ENCODE results near the gene EPS8. TPM values are rescaled to one million over a fixed set of nuclear protein-coding genes. Genes with fewer than 3 reads are reported as not detected.

EPS8 gene
- polyA plus RNA-seq, 1 donor (not counting 4 experiments of a cell fraction or from before 2014, with no cell fraction given): 4.0 TPM

DNA sequence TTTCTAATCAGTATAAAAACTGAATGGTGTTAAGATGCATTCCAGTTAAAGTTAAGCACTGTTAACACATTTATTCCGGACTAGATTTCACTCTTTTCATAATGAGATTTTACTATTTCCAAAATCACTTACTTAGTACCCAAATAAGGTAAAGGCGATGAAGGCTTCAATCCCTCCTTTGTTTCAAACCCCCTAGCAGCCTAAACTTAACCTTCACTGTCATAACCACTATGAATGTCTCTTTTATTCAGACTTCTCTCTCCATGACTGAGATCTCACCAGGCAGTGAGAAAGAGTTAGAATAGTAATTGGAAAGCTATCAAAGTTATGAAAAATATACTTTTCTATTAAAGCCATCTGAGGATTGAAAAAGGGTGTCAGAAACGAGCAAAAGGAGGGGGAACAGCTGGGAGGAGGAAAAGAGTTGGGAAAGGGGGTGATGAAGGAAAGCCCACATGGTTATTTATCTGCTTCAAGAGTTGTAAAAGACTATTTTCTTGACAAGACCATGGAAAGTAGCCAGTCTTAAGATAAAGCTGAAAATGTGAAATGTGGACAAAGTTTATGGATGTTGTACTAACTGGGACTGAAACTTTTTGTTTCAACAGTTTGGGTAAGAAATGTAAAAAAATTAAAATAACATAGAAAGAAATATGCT is 11.7 kb downstream of the EPS8 start:
- Histone ChIP-seq H3K4me2 (ENCODE audit: control insufficient read depth, extremely low read depth, insufficient read depth, low read depth, low read length) (no peak overlapping the region), H2AFZ (ENCODE audit: control insufficient read depth, low read length) (no peak overlapping the region), H3K36me3 (ENCODE audit: control insufficient read depth in 2 of 2, extremely low read depth in 1 of 2, insufficient read depth in 2 of 2, low read length in 2 of 2) (no peaks in the 10 kb centered on the region), H3K27me3 (ENCODE audit: control insufficient read depth, extremely low read depth, insufficient read depth, low read length) (no peaks in the 10 kb centered on the region), H4K20me1 (ENCODE audit: control insufficient read depth, extremely low read depth, insufficient read depth, low read length) (no peaks in the 10 kb centered on the region), H3K79me2 (ENCODE audit: control insufficient read depth, insufficient read depth, low read length) (no peaks in the 10 kb centered on the region), H3K27ac (ENCODE audit: control insufficient read depth, insufficient read depth, low read length) (no peak overlapping the region), H3K9me1 (ENCODE audit: control insufficient read depth, extremely low read depth, insufficient read depth, low read length) (no peaks in the 10 kb centered on the region), H3K9me3 (ENCODE audit: control insufficient read depth, low read depth, low read length) (no peaks in the 10 kb centered on the region), H3K4me3 (ENCODE audit: control insufficient read depth in 2 of 3, extremely low read depth in 1 of 3, insufficient read depth in 2 of 3, low read depth in 1 of 3, low read length in 3 of 3) (no peak overlapping the region), H3K4me1 (ENCODE audit: control insufficient read depth, extremely low read depth, insufficient read depth, low read length) (no peaks in the 10 kb centered on the region), H3K9ac (ENCODE audit: control insufficient read depth, extremely low read depth, insufficient read depth, low read length) (no peak overlapping the region)
- FAIRE-seq (no peak), DNase-seq (ENCODE audit: low read depth, low spot score) (no peak)
- dilution Hi-C loops (cut with MboI; ENCODE audit: extremely low pct_ligation_motif_present, low sequenced_read_pairs): no loop called here
- TF ChIP-seq, protein P1, sequence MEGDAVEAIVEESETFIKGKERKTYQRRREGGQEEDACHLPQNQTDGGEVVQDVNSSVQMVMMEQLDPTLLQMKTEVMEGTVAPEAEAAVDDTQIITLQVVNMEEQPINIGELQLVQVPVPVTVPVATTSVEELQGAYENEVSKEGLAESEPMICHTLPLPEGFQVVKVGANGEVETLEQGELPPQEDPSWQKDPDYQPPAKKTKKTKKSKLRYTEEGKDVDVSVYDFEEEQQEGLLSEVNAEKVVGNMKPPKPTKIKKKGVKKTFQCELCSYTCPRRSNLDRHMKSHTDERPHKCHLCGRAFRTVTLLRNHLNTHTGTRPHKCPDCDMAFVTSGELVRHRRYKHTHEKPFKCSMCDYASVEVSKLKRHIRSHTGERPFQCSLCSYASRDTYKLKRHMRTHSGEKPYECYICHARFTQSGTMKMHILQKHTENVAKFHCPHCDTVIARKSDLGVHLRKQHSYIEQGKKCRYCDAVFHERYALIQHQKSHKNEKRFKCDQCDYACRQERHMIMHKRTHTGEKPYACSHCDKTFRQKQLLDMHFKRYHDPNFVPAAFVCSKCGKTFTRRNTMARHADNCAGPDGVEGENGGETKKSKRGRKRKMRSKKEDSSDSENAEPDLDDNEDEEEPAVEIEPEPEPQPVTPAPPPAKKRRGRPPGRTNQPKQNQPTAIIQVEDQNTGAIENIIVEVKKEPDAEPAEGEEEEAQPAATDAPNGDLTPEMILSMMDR (optimal IDR thresholded peaks at IDR 0.05 in 1 of 3, IDR thresholded peaks at IDR 0.05 in 1 of 3, conservative IDR thresholded peaks at IDR 0.05 in 1 of 3; ENCODE audit: extremely low read depth in 1 of 3, insufficient read depth in 2 of 3, low read length in 3 of 3): no peak
- no peak for TF ChIP-seq EZH2 (IDR thresholded peaks at IDR 0.05; ENCODE audit: low read length)

DNA sequence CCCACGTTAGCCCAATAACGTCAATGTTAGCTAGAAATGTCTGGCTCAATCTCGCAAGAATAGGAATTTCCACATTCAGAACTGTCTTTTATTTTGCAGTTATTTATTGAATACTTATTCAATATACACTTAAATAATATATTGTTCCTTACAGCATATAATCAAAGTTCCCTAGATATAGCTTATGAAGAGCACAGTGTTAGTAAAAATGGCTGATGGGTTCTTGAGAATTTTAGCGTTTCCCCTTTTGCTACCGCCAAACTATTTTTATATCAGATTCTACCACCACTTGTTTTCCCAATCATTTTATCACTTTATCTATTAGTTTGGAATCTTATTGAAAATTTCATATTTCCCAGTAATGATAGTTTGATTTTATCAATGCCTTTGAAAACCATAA is 12.7 kb downstream of the EPS8 start:
- H2AFZ ChIP-seq (ENCODE audit: control insufficient read depth, low read length): no peak overlapping the region
- no peak overlapping the region for H3K4me2 ChIP-seq (ENCODE audit: control insufficient read depth, extremely low read depth, insufficient read depth, low read depth, low read length)
- dilution Hi-C loops (cut with MboI; ENCODE audit: extremely low pct_ligation_motif_present, low sequenced_read_pairs): no loop called here
- no peaks in the 10 kb centered on the region for H4K20me1 ChIP-seq (ENCODE audit: control insufficient read depth, extremely low read depth, insufficient read depth, low read length)
- H3K9me1 ChIP-seq (ENCODE audit: control insufficient read depth, extremely low read depth, insufficient read depth, low read length): no peaks in the 10 kb centered on the region
- FAIRE-seq: no peak
- H3K79me2 ChIP-seq (ENCODE audit: control insufficient read depth, insufficient read depth, low read length): no peaks in the 10 kb centered on the region
- TF ChIP-seq, protein P1 (optimal IDR thresholded peaks at IDR 0.05 in 1 of 3, IDR thresholded peaks at IDR 0.05 in 1 of 3, conservative IDR thresholded peaks at IDR 0.05 in 1 of 3; ENCODE audit: extremely low read depth in 1 of 3, insufficient read depth in 2 of 3, low read length in 3 of 3): no peak
- DNase-seq (ENCODE audit: low read depth, low spot score): no peak
- H3K9me3 ChIP-seq (ENCODE audit: control insufficient read depth, low read depth, low read length): no peaks in the 10 kb centered on the region
- H3K4me1 ChIP-seq (ENCODE audit: control insufficient read depth, extremely low read depth, insufficient read depth, low read length): no peaks in the 10 kb centered on the region
- no peak overlapping the region for H3K27ac ChIP-seq (ENCODE audit: control insufficient read depth, insufficient read depth, low read length)
- H3K36me3 ChIP-seq (ENCODE audit: control insufficient read depth in 2 of 2, extremely low read depth in 1 of 2, insufficient read depth in 2 of 2, low read length in 2 of 2): no peaks in the 10 kb centered on the region
- H3K27me3 ChIP-seq (ENCODE audit: control insufficient read depth, extremely low read depth, insufficient read depth, low read length): no peaks in the 10 kb centered on the region
- no peak overlapping the region for H3K9ac ChIP-seq (ENCODE audit: control insufficient read depth, extremely low read depth, insufficient read depth, low read length)
- H3K4me3 ChIP-seq (ENCODE audit: control insufficient read depth in 2 of 3, extremely low read depth in 1 of 3, insufficient read depth in 2 of 3, low read depth in 1 of 3, low read length in 3 of 3): no peak overlapping the region
